Liver (tissue), 9 donors: ENCODE measurements around the gene OPTN. TPM values are rescaled to one million over a fixed set of nuclear protein-coding genes. Genes with fewer than 3 reads are reported as not detected.

Experiments used
- DNase-seq: peaks from one replicate; pipeline ENCODE4 v3.0.0-alpha.2; 2017; ENCODE audit warnings: low spot score
- H3K27ac ChIP-seq, 2 donors: one replicate each; pipeline ENCODE4 v1.7.0; 2013; ENCODE audit warnings: inconsistent platforms in 2 of 2, low read length in 2 of 2, control low read depth in 1 of 2, low read depth in 1 of 2, mild to moderate bottlenecking in 1 of 2
- H3K27me3 ChIP-seq, 4 donors: one replicate each; pipeline versions ENCODE4 v1.6.1 to v1.7.0; 2013; ENCODE audit warnings: low read length in 3 of 4, inconsistent platforms in 1 of 4, mild to moderate bottlenecking in 1 of 4, moderate library complexity in 1 of 4; ENCODE audit not compliant: control insufficient read depth in 4 of 4, insufficient read depth in 4 of 4
- H3K36me3 ChIP-seq, 4 donors: one replicate each; pipeline versions ENCODE4 v1.6.1 to v1.7.0; 2013; ENCODE audit warnings: low read length in 3 of 4, mild to moderate bottlenecking in 3 of 4, low read depth in 1 of 4, moderate library complexity in 1 of 4; ENCODE audit not compliant: control insufficient read depth in 4 of 4, insufficient read depth in 3 of 4
- H3K4me1 ChIP-seq, 4 donors: one replicate each; pipeline versions ENCODE4 v1.6.1 to v1.7.0; 2013; ENCODE audit warnings: low read length in 3 of 4, mild to moderate bottlenecking in 3 of 4, moderate library complexity in 1 of 4; ENCODE audit not compliant: control insufficient read depth in 4 of 4, insufficient read depth in 4 of 4
- H3K4me3 ChIP-seq, 3 donors: one replicate each; pipeline versions ENCODE4 v1.6.1 to v1.7.0; 2013; ENCODE audit warnings: low read length in 3 of 3, control low read depth in 1 of 3, low read depth in 1 of 3, mild to moderate bottlenecking in 1 of 3
- H3K9ac ChIP-seq, 2 donors: one replicate each; pipeline ENCODE4 v1.7.0; 2013; ENCODE audit warnings: low read length in 2 of 2, mild to moderate bottlenecking in 2 of 2, moderate library complexity in 2 of 2, control low read depth in 1 of 2, low read depth in 1 of 2
- H3K9me3 ChIP-seq, 4 donors: one replicate each; pipeline versions ENCODE4 v1.6.1 to v1.7.0; 2013; ENCODE audit warnings: low read length in 3 of 4; ENCODE audit not compliant: control insufficient read depth in 4 of 4
- GABPA ChIP-seq, 2 donors: IDR thresholded peaks in 1 of 2; conservative IDR thresholded peaks in 1 of 2; 2 replicates each; pipeline ENCODE4 v1.6.1; 2016; ENCODE audit warnings: antibody characterized with exemption in 2 of 2, mild to moderate bottlenecking in 1 of 2, moderate library complexity in 1 of 2
- JUND ChIP-seq, 2 donors: IDR thresholded peaks; 2 replicates each; pipeline ENCODE4 v1.6.1; 2016; ENCODE audit warnings: antibody characterized with exemption in 2 of 2
- RAD21 ChIP-seq, 2 donors: IDR thresholded peaks; 2 replicates each; pipeline ENCODE4 v1.6.1; 2016; ENCODE audit warnings: antibody characterized with exemption in 2 of 2, mild to moderate bottlenecking in 2 of 2
- RXRA ChIP-seq, 2 donors: IDR thresholded peaks; 2 replicates each; pipeline ENCODE4 v1.6.1; 2017 to 2018; ENCODE audit warnings: antibody characterized with exemption in 2 of 2, mild to moderate bottlenecking in 1 of 2
- SP1 ChIP-seq: IDR thresholded peaks from 2 replicates; pipeline ENCODE4 v1.6.1; 2018; ENCODE audit warnings: antibody characterized with exemption, mild to moderate bottlenecking
- TAF1 ChIP-seq: conservative IDR thresholded peaks from 2 replicates; pipeline ENCODE4 v1.6.1; 2016; ENCODE audit warnings: antibody characterized with exemption, mild to moderate bottlenecking
- YY1 ChIP-seq: IDR thresholded peaks from 2 replicates; pipeline ENCODE4 v1.6.1; 2016; ENCODE audit warnings: antibody characterized with exemption, mild to moderate bottlenecking
- WGBS: extraction: QIAGEN DNeasy Blood & Tissue Kit; methylation state at CpG from one replicate; pipeline ENCODE4 v1.1.7; 2013; 5-methylcytosine and 5-hydroxymethylcytosine counted together
- polyA plus RNA-seq, 2 donors: library from polyadenylated mRNA; stranded (reverse) in 1 of 2; unstranded in 1 of 2; fragments of 200-250 nt in 1 of 2; fragments of >200 nt in 1 of 2; fragmentation: Nextera tagmentation in 1 of 2; extraction: Ambion mirVana in 1 of 2; gene quantifications; one replicate each; pipeline versions ENCODE4 v1.2.1 to v1.2.3, GENCODE V29; 2013 to 2015
- total RNA-seq, 2 donors: library from RNA; depleted of rRNA; stranded (reverse); fragments of >200 nt; gene quantifications; one replicate each; pipeline ENCODE4 v1.2.3, GENCODE V29; 2014
- TF ChIP-seq, protein P1 (sequence below): IDR thresholded peaks from 2 replicates; pipeline ENCODE4 v1.6.1; 2016; ENCODE audit warnings: antibody characterized with exemption
- TF ChIP-seq, protein P2 (sequence below): IDR thresholded peaks from 2 replicates; pipeline ENCODE4 v1.6.1; 2016; ENCODE audit warnings: antibody characterized with exemption, mild to moderate bottlenecking
- TF ChIP-seq, protein P3 (sequence below): IDR thresholded peaks from 2 replicates; pipeline ENCODE4 v1.6.1; 2016; ENCODE audit warnings: antibody characterized with exemption
- TF ChIP-seq, protein P4 (sequence below): fragments of 150-350 bp; IDR thresholded peaks from 2 replicates; pipeline ENCODE4 v1.5.1; 2017; ENCODE audit warnings: improper control_type of control experiment, low read depth, low read length; ENCODE audit not compliant: missing input control
- TF ChIP-seq, protein P5 (sequence below): IDR thresholded peaks from 2 replicates; pipeline ENCODE4 v1.6.1; 2016; ENCODE audit warnings: antibody characterized with exemption
- donor health status: healthy.
- donor health status: healthy.
- donor health status: healthy.
- donor health status: healthy.
- donor health status: healthy.

Gene OPTN
- total and polyA plus RNA-seq, 4 donors = 21.5 to 42.0 (median 34.2) TPM

DNA sequence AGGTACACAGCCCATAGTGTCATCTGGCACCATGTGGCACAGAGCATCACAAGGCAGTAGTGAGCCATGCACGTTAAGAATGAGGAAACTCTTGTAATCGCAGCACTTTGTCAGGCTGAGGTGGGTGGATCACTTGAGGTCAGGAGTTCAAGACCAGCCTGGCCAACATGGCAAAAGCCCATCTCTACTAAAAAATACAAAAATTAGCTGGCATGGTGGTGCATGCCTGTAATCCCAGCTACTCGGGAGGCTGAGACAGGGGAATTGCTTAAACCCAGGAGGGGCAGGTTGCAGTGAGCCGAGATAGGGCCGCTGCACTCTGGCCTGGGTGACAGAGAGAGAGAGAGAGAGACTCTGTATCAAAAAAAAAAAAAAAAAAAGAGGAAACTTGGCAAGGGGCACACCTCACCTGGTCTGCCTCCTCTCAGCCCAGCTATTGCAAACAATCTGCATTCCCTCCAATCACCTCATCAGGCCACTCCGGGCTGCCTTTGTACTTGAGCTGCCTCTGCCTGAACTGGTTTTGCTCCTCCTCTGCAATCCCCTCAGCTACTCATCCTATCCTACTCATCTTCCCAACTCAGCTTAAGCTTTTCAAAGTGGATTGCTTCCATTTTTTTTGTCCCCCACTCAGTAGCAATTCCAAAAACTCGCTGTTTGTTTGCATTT lies 46.0 kb upstream of the OPTN start:
- 79% methylated on average over 7 of the region's 7 CpGs for WGBS
- no peaks in the 10 kb centered on the region for H3K4me1 ChIP-seq
- TF ChIP-seq RXRA (IDR thresholded peaks at IDR 0.05) = no peak
- TF ChIP-seq JUND (IDR thresholded peaks at IDR 0.05) = no peak
- TF ChIP-seq, protein P1, sequence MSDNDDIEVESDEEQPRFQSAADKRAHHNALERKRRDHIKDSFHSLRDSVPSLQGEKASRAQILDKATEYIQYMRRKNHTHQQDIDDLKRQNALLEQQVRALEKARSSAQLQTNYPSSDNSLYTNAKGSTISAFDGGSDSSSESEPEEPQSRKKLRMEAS = no peak
- TF ChIP-seq YY1 = no peak
- TF ChIP-seq RAD21 (IDR thresholded peaks at IDR 0.05) = no peak
- TF ChIP-seq, protein P2, sequence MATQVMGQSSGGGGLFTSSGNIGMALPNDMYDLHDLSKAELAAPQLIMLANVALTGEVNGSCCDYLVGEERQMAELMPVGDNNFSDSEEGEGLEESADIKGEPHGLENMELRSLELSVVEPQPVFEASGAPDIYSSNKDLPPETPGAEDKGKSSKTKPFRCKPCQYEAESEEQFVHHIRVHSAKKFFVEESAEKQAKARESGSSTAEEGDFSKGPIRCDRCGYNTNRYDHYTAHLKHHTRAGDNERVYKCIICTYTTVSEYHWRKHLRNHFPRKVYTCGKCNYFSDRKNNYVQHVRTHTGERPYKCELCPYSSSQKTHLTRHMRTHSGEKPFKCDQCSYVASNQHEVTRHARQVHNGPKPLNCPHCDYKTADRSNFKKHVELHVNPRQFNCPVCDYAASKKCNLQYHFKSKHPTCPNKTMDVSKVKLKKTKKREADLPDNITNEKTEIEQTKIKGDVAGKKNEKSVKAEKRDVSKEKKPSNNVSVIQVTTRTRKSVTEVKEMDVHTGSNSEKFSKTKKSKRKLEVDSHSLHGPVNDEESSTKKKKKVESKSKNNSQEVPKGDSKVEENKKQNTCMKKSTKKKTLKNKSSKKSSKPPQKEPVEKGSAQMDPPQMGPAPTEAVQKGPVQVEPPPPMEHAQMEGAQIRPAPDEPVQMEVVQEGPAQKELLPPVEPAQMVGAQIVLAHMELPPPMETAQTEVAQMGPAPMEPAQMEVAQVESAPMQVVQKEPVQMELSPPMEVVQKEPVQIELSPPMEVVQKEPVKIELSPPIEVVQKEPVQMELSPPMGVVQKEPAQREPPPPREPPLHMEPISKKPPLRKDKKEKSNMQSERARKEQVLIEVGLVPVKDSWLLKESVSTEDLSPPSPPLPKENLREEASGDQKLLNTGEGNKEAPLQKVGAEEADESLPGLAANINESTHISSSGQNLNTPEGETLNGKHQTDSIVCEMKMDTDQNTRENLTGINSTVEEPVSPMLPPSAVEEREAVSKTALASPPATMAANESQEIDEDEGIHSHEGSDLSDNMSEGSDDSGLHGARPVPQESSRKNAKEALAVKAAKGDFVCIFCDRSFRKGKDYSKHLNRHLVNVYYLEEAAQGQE = no peak
- TF ChIP-seq, protein P3, sequence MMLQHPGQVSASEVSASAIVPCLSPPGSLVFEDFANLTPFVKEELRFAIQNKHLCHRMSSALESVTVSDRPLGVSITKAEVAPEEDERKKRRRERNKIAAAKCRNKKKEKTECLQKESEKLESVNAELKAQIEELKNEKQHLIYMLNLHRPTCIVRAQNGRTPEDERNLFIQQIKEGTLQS = no peak
- no peak for DNase-seq
- H3K27ac ChIP-seq = no peak overlapping the region
- no peak overlapping the region for H3K9ac ChIP-seq
- no peaks in the 10 kb centered on the region for H3K27me3 ChIP-seq
- H3K9me3 ChIP-seq = no peaks in the 10 kb centered on the region
- H3K36me3 ChIP-seq = no peaks in the 10 kb centered on the region
- H3K4me3 ChIP-seq = no peak overlapping the region

DNA sequence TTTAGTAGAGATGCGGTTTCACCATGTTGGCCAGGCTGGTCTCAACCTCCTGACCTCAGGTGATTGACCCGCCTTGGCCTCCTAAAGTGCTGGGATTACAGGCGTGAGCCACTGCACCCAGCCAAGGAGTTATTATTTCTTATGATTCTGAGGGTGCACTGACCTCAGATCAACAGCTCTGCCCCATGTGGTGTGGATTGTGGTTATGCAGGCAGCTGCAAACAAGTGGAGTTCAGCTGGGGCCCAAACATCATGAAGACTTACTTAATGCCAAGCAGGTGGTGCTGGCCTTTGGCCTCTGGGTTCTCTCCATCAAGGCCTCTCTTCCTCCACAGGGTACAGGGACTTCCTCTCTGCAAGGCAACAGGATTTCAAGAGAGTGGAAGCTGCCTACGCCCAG lies 45.1 kb upstream of the OPTN start:
- Histone ChIP-seq H3K9ac (no peak overlapping the region), H3K9me3 (no peaks in the 10 kb centered on the region), H3K27ac (no peak overlapping the region), H3K27me3 (no peaks in the 10 kb centered on the region), H3K4me1 (no peaks in the 10 kb centered on the region), H3K36me3 (no peaks in the 10 kb centered on the region), H3K4me3 (no peak overlapping the region)
- 84% methylated on average over 4 of the region's 4 CpGs for WGBS
- TF ChIP-seq, protein P3 = no peak
- TF ChIP-seq GABPA (IDR thresholded peaks at IDR 0.05 in 1 of 2, conservative IDR thresholded peaks at IDR 0.05 in 1 of 2) (no peak), YY1 (no peak), JUND (IDR thresholded peaks at IDR 0.05) (no peak), TAF1 (no peak), SP1 (no peak)
- TF ChIP-seq, protein P4, sequence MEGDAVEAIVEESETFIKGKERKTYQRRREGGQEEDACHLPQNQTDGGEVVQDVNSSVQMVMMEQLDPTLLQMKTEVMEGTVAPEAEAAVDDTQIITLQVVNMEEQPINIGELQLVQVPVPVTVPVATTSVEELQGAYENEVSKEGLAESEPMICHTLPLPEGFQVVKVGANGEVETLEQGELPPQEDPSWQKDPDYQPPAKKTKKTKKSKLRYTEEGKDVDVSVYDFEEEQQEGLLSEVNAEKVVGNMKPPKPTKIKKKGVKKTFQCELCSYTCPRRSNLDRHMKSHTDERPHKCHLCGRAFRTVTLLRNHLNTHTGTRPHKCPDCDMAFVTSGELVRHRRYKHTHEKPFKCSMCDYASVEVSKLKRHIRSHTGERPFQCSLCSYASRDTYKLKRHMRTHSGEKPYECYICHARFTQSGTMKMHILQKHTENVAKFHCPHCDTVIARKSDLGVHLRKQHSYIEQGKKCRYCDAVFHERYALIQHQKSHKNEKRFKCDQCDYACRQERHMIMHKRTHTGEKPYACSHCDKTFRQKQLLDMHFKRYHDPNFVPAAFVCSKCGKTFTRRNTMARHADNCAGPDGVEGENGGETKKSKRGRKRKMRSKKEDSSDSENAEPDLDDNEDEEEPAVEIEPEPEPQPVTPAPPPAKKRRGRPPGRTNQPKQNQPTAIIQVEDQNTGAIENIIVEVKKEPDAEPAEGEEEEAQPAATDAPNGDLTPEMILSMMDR = no peak
- TF ChIP-seq, protein P2 = no peak
- TF ChIP-seq, protein P5, sequence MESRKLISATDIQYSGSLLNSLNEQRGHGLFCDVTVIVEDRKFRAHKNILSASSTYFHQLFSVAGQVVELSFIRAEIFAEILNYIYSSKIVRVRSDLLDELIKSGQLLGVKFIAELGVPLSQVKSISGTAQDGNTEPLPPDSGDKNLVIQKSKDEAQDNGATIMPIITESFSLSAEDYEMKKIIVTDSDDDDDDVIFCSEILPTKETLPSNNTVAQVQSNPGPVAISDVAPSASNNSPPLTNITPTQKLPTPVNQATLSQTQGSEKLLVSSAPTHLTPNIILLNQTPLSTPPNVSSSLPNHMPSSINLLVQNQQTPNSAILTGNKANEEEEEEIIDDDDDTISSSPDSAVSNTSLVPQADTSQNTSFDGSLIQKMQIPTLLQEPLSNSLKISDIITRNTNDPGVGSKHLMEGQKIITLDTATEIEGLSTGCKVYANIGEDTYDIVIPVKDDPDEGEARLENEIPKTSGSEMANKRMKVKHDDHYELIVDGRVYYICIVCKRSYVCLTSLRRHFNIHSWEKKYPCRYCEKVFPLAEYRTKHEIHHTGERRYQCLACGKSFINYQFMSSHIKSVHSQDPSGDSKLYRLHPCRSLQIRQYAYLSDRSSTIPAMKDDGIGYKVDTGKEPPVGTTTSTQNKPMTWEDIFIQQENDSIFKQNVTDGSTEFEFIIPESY = no peak
- TF ChIP-seq, protein P1 = no peak
- DNase-seq = no peak
